ENCODE results near the gene KSR1.

KSR1 gene

DNA sequence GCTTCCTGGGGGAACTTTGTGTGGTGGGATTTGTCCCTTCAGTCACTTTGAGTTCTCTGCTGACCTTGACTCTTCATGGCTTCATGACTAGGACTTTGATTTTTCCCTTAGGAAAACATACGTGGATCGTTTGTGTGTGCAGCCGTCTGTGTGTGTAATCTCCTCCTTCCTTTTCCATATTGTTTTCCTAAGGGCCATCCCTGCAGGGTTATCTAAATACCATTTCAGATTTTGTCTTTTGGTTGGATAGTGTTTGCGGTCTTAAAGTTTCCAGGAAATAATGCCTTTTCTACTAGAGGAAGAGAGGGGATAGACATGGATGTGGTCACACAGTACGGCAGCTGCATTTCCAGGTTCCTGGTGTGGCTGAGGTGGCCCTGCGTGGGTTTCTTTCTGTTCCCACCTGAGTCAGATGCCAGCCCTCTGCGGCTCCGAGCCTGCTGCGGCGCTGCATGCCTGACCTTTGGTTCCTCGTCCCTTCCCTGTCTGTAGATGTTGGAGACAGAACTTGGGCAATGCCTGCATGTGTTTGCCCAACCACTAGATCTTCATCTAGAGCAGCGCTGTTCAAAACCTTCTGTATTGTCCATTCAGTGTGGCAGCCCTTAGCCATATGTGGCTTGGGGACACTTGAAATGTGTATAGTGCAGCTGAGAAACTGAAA lies 102.7 kb downstream of the KSR1 start:
- no peak for TF ChIP-seq TAF1 (IDR thresholded peaks at IDR 0.05; ENCODE audit: borderline replicate concordance, low read depth, low read length)
- no peak for TF ChIP-seq POLR2AphosphoS5 (IDR thresholded peaks at IDR 0.05; ENCODE audit: low read depth, low read length)
- TF ChIP-seq POLR2A (IDR thresholded peaks at IDR 0.05; ENCODE audit: low read depth, low read length): no peak
- DNase-seq (ENCODE audit: insufficient read length) (no peak), FAIRE-seq (no peak)

DNA sequence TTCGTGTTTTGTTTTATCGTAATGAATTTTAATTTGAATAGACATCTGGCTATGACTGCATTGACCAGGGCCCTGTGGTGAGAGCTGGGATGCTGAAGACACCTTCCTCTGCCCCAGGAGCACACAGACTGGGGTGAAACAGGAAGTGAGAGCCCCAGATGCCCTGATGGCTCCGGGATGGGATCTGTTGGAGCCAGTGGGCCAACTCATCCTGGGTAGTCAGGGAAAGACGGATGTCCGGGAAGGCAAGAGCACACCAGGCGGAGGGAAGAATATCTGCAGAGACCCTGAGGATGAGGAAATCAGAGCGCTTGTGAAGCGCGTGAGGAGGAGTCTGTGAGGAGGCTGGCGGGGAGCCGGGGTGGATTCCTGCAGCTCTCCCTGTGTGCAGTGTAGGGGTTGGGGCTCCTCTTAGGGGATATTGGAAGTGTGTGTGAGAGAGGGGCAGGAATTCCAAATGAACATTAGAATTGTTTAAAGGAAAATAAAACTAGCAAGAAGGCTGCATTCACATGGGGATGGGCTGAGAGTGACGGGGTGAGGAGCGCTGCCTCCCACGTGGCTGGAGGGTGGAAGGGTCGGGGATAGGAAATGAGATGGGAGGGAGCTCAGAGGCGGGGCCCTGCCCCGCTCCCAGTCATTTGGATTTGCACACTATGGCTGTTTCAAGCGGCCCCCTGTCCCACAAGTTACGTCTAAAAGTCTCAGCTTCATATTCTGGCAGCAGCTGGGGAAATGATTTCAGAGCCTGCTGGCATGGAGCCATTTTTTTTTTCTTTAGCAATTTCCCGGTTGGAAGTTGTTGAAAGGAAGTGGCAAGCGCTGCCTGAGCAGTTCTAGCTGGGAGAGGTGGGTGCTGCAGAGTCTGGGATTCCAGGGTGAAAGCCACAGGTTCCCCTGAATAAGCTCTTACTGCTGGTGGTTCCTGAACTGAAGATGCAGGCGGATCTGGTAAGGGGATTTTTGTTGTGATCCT lies 103.5 kb downstream of the KSR1 start:
- FAIRE-seq (no peak), DNase-seq (ENCODE audit: insufficient read length) (no peak)
- TF ChIP-seq POLR2AphosphoS5 (IDR thresholded peaks at IDR 0.05; ENCODE audit: low read depth, low read length): no peak
- no peak for TF ChIP-seq POLR2A (IDR thresholded peaks at IDR 0.05; ENCODE audit: low read depth, low read length)
- TF ChIP-seq TAF1 (IDR thresholded peaks at IDR 0.05; ENCODE audit: borderline replicate concordance, low read depth, low read length): no peak

DNA sequence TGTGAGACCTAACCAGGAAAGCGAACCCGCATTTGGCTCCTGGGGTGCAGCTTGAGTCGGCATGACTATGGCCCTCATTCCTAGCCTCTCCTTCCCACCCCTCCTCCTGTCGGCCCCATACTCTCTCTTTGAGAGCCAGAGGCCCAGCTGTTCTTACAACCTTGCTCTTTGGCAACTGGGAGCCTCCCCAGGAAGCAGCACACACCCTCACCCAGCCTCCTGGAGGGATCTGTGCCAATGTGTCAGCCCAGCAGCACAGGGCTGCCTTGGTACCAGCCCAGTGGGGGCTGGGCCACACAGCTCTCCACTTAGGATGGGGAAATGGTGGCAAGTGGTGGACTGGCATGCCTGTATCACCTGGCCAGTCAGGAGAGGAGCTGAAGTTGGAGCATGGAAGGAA lies 104.4 kb downstream of the KSR1 start:
- no peak for TF ChIP-seq POLR2AphosphoS5 (IDR thresholded peaks at IDR 0.05; ENCODE audit: low read depth, low read length)
- no peak for TF ChIP-seq TAF1 (IDR thresholded peaks at IDR 0.05; ENCODE audit: borderline replicate concordance, low read depth, low read length)
- TF ChIP-seq POLR2A (IDR thresholded peaks at IDR 0.05; ENCODE audit: low read depth, low read length): no peak
- DNase-seq (ENCODE audit: insufficient read length) (no peak), FAIRE-seq (no peak)

DNA sequence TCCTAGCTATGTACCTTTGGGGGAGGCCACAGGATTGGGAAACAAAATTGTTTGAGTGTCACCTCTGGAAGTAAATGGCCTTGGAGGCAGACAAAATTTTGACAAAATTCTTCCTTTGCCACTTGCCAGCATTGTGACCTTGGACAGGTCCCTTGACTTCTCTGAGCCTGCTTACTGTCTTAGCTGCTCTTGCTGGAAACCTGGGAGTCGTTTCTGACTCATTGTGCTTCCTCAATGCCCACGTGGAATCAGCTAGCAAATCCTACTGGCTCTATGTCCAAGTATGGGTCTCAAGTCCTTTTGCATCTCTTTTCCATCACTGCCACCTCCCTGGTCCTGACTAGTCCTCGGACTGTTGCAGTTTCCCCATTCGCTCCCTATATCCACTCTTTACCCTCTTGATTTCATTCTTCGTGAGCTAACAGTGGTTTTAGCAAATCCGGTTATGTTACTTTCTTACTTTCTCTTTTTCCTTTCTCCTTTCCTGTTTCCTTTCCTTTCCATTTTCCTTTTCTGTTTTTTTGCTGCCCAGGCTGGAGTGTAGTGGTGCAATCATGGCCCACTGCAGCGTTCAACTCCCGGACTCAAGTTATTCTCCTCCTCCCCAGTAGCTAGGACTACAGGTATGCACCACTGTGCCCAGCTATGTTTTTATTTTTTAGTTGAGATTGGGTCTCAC lies 106.7 kb downstream of the KSR1 start:
- TF ChIP-seq POLR2A (IDR thresholded peaks at IDR 0.05; ENCODE audit: low read depth, low read length): no peak
- no peak for TF ChIP-seq TAF1 (IDR thresholded peaks at IDR 0.05; ENCODE audit: borderline replicate concordance, low read depth, low read length)
- TF ChIP-seq POLR2AphosphoS5 (IDR thresholded peaks at IDR 0.05; ENCODE audit: low read depth, low read length): no peak
- no peak for DNase-seq (ENCODE audit: insufficient read length)
- FAIRE-seq: no peak

DNA sequence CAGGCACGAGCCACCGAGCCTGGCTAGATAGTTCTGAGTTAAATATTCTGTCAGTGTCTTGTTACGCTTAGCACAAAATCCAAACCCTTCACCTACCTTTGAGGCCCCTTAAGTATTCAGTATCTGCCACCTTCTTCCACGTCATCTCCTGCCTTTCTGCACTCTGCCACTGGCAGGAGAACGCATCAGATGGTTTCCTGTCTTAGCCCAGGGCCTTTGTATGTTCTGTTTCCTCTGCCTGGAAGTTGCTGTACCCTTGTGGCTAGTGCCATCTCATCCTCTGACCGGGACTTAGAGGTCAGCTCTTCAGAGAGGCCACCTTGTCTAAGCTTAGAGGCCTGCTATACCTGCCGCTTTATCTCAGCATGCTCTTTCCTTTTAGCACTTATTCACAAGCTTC lies 107.3 kb downstream of the KSR1 start:
- DNase-seq (ENCODE audit: insufficient read length) (no peak), FAIRE-seq (no peak)
- TF ChIP-seq TAF1 (IDR thresholded peaks at IDR 0.05; ENCODE audit: borderline replicate concordance, low read depth, low read length) (no peak), POLR2AphosphoS5 (IDR thresholded peaks at IDR 0.05; ENCODE audit: low read depth, low read length) (no peak), POLR2A (IDR thresholded peaks at IDR 0.05; ENCODE audit: low read depth, low read length) (no peak)

DNA sequence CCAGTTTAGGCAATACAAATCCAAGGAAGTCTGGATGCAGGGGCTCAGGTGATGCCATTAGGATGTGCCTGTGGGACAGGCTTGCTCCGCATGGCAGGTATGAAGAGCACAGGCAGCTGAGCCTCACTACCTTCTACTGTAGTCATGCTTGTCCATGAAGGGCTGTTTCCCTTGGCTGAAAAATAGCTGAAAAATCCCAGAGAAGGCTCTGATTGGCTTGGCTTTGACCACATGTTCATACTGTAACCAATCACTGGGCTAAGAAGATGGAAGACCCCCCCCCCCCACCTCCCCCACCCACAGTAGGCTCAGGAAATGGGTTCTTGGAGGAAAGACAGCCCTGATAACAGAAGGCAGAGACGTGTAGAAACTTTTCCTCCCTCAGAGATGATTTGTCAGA lies 108.2 kb downstream of the KSR1 start:
- DNase-seq (ENCODE audit: insufficient read length): no peak
- FAIRE-seq: no peak
- TF ChIP-seq TAF1 (IDR thresholded peaks at IDR 0.05; ENCODE audit: borderline replicate concordance, low read depth, low read length): no peak
- no peak for TF ChIP-seq POLR2A (IDR thresholded peaks at IDR 0.05; ENCODE audit: low read depth, low read length)
- no peak for TF ChIP-seq POLR2AphosphoS5 (IDR thresholded peaks at IDR 0.05; ENCODE audit: low read depth, low read length)

DNA sequence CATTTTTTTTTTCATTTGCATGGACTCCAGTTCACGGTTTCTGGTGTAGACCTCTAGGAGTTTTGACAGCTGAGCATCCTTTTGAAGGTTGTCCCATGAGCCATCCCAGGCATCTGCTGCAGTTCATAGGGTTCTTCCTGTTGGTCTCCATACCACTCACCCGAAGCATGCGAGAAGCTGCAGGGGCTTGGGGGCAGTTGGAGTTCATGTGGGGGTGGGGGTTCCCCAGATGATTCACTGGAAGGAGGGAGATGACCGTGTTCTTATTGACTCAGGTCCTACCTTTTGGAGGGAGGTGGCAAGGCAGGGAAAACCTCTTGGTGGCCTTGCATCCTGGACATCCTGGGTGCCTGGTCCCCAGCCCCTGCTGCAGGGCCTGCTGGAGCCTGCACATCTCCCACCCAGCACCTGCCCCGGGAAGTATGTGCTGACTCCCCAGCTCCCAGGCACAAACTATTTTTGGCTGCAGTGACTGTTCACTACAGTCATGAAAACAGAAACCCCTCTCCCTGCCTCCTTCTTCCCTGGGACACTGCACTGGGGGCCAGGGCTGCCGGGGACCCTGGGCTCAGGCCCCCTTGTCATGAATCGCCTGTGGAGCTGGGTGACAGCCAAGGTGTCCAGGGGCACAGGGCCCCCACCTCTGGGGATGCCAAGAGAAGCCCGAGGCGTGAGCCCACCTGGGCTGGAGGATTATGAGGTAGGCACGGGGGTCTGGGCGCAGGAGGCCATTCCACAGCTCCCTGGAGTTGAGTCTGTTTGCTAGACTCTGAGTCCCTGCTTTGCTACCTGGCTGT lies 109.8 kb downstream of the KSR1 start:
- no peak for DNase-seq (ENCODE audit: insufficient read length)
- no peak for TF ChIP-seq TAF1 (IDR thresholded peaks at IDR 0.05; ENCODE audit: borderline replicate concordance, low read depth, low read length)
- no peak for TF ChIP-seq POLR2AphosphoS5 (IDR thresholded peaks at IDR 0.05; ENCODE audit: low read depth, low read length)
- no peak for TF ChIP-seq POLR2A (IDR thresholded peaks at IDR 0.05; ENCODE audit: low read depth, low read length)
- no peak for FAIRE-seq

DNA sequence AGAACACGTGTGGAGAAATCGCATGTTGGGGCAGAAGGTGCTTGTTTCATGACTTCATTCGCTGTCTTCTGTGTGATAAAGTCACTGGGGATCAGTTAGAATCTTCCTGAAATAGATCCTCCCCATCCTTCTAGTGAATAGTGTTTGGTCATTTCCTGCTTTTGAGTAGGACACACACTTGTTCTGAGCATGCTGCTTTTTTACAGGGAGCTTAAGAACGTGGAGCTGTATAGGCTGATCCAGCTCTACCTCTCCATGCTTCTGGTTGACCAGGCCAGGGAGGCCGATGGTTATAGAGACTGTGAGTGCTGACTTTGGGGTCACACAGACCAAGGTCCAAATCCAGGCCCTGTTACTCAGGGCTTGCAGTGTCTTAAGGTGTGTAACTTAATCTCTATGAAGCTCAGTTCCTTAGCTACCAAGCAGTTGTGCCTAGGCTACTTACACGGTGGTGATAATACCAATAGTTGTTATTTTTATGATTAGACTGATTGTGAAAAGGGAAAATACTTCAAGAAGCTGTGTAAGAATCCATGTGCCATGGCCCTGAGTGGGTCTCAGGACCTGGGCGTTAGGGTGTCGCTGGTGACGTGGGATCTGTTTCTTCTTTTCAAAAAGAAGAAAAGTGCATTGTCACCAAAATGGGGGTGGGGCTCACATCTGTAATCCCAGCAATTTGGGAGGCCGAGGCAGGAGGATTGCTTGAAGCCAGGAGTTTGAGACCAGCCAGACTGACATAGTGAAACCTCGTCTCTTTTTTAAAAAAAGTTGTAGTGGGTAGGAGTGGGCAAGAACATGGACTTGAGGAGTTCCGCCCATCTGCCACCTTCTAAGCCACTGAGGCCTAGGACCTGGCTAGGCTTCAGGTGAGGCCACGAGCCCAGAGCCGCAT lies 110.7 kb downstream of the KSR1 start:
- no peak for TF ChIP-seq POLR2A (IDR thresholded peaks at IDR 0.05; ENCODE audit: low read depth, low read length)
- no peak for TF ChIP-seq POLR2AphosphoS5 (IDR thresholded peaks at IDR 0.05; ENCODE audit: low read depth, low read length)
- no peak for TF ChIP-seq TAF1 (IDR thresholded peaks at IDR 0.05; ENCODE audit: borderline replicate concordance, low read depth, low read length)
- no peak for FAIRE-seq
- no peak for DNase-seq (ENCODE audit: insufficient read length)

DNA sequence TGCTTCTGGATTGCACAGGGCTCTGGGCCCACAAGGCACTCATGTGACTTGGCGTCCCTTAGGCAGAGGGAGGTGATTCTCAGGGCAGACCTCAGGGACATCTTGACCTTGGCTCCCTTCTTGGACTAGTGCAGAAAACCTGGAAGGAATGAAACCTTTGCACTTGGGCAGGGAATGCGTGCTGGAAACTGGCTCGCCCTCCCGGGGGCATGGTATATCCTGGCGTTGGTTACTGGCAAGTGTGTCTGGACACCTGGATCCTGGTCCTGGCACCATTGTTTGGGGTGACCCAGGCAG lies 111.3 kb downstream of the KSR1 start:
- FAIRE-seq: no peak
- DNase-seq (ENCODE audit: insufficient read length): no peak
- TF ChIP-seq TAF1 (IDR thresholded peaks at IDR 0.05; ENCODE audit: borderline replicate concordance, low read depth, low read length) (no peak), POLR2A (IDR thresholded peaks at IDR 0.05; ENCODE audit: low read depth, low read length) (no peak), POLR2AphosphoS5 (IDR thresholded peaks at IDR 0.05; ENCODE audit: low read depth, low read length) (no peak)

DNA sequence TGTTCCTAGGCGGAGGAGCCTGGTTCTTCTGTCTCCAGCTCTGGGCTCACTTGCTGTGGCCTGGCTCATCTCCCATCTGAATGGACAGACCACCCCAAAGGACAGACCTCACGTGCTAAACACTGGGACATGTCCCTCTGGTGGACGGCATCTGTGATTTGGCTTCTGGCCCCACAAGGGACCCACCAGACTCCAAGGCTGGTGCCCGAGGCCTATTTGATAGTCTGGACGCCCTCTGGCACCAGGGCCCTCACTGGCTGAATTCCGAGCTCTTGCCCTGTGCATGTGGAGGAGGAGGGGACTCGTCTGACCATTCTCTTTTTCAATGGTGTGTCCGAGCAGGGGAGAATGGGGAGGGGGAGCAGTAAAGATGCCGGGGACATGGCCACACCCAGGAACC lies 112.0 kb downstream of the KSR1 start:
- TF ChIP-seq POLR2AphosphoS5 (IDR thresholded peaks at IDR 0.05; ENCODE audit: low read depth, low read length) (no peak), POLR2A (IDR thresholded peaks at IDR 0.05; ENCODE audit: low read depth, low read length) (no peak), TAF1 (IDR thresholded peaks at IDR 0.05; ENCODE audit: borderline replicate concordance, low read depth, low read length) (no peak)
- FAIRE-seq (no peak), DNase-seq (ENCODE audit: insufficient read length) (no peak)
